Activated T-cell treated with anti-CD3 and anti-CD28 coated beads for 24 hours (primary cell): ENCODE results near the gene FABP6.

Experiments used
- DNase-seq: peaks from one replicate; pipeline ENCODE4 v3.0.0-alpha.2; 2020; ENCODE audit warnings: low read depth

The FABP6 gene

DNA sequence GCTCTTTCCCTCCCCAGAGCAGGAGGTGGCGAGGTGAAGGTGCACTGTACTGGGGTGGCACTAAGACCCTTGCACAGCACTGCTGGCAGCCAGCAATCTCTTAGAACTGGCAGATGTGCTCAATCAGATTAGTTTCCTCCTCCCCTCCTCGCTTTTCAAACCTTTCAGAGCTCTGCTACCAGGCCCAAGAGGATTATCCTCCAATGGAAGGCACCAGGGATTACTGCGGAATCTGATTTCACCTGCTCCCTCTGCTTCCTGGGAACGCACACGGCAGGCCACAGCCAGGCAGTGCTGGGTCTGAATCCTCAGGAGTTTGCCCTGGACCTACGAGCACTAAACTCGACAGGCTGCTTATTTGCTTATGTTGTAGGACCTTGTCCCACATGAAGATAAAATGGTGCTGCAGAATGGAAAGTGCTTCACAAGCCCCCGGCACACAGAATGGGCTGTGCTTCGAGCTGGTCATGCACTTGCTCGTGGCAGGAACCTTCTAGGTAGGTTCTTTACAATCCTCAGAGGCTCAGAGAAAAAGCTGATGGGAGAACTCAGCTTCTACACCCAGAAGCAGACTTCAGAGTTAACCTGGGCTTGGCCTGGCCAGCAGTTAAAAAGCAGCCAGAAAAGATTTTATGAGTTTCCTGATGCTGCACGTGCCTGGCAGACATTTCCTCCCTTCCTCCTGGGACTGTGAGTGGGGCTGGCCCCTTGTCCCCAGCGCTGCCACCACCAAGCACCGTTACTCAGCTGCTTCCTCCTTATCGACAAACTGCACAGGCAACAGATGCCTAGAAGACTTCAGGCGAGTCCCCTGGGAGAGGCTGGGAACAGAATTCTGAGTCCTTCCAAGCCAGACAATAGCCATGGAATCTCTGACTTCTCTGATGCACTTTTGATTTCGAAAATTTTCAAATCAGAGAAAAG lies 33.1 kb downstream of the FABP6 start:
- DNase-seq: no peak

DNA sequence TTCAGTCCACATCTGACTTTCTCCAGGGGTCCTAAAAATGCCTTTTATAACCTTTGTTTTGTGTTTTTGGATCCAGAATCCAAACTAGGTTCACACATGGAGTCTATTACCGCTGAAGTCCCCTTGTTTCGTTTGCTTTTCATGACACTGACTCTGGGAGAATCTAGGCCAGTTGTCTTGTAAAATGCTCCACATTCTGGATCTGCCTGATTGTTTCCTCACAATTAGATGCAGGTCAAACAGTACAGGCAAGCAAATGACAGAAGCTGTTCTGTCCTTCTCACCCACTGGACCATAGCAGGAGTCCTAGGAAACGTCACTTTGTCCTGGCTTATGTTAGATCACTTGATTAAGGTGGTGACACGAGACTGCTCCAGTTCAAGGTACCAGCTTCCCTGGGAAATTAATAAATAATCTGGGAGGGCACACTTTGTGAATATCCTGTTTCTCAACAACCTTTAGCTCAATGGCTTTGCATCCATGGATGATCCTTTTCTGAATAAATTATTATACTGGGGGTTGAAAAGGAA lies 34.1 kb downstream of the FABP6 start:
- no peak for DNase-seq

DNA sequence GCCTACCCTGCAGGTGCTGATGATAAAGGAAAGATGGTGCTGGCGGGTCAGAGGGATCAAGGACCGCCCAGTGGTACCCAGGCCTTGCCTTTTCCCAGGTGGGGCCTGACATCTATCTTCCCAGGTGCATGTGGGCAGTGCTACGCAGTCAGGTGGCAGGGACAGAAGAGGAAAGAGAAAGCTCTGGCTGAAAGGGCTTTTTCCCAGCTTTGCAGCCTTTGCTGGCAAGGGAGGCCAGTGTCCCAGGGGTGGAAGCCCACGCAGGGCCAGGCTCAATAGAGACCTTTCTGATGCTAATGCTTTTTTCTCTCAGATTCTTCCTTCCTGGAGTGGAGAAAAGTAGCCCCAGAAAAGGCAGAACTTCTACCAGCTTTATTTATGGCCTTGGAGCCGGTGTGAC lies 36.7 kb downstream of the FABP6 start:
- DNase-seq: no peak

DNA sequence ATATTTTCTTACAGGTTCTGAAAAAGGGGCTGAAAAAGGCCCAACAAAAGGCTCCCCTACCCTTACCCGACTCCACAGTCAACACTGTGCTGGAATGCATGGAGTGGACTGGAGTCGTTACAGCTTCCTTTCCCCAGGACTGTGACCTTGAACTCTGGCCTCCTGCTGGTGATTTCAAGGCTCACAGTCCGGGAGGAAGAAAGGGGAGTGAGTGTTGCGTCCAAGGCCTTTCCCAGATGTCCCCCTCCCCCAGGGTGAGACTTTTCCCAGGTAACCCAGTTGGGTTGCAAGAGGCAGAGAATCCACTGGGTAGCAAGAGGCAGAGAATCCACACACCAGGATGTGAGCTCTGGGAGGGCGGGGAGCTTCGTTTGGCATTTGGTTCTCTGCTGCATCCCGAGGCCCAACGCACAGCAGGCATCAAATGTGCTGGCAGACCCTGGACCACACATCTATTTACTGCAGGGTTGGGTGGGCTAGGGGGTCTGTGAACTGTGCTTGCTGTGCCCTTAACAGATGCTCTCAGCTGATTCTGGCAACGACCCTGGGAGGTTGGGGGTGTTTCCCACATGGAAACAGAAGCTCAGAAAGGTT lies 37.5 kb downstream of the FABP6 start:
- DNase-seq: no peak

DNA sequence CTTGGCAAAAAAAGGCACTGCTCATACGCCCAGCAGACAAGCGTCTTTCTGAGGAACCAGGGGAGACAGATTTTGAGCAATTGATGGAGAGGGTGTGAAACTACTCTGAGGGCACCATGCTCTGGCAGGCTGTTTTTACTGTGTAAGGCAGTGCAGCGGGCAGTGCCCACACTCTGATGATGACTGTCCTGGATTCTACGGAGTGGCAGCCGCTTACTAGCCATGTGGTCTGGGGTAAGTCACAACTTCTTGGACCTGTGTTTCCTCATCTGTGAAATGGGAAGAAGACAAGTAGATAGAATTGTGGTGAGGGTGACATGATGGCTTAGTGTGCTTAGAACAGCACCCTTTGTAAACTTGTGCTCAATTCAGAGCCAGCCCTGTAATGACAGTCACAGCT lies 38.8 kb downstream of the FABP6 start:
- no peak for DNase-seq

DNA sequence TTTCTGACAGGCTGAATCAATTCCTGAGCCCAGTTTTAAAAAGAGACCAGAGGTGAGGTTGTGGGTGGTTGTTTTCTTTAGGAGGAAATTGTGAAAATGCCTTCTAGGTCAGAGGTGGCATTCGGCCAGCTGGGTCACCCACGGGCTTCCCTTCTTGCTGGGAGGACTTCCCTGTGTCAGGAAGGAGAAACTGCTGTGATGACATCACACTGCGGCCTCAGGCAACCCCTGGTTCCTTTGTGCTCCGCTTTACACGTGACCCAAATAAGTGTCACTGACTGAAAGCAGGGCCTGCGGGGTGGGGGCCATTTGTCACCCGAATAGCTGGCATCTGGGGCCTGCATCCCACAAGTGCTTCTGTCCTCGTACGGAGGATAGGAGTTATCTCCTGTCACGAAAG lies 39.7 kb downstream of the FABP6 start:
- DNase-seq: no peak

DNA sequence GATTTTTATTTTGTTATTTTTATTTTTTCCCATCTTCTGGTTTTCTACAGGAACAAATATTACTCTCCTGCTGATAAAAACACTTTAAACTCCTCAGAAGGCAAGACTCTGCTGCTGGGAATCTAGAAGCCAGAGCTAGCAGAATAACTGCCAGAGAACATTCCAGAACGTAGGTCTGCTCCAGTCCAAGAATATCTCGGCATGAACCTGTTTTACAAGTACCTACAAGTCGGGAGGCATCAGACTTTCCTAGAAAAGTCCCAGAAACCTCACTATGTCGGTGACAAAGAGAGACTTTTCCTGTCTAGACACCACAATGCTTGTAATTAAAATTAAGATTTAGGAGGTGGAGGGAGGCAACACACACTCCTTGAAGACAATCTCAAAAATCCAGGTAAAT lies 41.4 kb downstream of the FABP6 start:
- no peak for DNase-seq

DNA sequence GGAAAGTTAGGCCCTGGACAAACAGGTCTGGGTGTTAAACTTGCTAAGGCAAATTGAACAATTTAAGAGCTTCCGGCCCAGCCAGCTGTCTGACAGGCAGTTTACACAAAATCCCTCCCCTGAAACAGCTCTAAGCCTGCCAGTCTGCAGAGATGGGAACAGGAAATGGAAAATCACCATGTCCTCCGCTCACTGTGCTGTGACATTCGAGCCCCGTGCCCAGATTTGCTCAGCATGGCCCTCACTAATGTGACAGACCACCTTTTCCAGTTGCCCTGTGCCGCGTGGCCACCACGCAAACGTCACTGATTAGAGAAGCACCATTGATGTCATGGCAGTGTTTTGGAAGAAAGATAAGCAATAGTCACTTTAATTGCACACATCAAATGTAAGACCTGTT lies 42.1 kb downstream of the FABP6 start:
- no peak for DNase-seq

DNA sequence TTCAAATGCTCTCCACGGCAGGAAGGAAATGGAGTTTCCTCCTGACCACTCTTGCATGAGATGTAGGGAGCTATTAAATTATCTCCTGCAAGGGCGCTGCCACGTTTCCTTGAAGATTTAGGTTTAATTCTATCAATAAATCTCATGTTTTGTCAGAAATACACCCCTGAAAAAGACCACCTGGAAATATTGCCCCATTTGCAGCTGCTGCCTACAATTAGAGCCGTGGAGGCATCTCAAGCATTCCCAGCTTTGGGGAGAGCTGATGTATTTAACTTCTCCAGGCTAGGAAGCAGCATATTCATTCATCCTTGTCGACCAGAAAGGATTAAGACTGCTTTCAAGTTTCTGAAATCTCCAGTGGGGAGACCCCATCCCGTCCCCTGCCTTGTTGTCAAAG lies 42.5 kb downstream of the FABP6 start:
- DNase-seq: no peak

DNA sequence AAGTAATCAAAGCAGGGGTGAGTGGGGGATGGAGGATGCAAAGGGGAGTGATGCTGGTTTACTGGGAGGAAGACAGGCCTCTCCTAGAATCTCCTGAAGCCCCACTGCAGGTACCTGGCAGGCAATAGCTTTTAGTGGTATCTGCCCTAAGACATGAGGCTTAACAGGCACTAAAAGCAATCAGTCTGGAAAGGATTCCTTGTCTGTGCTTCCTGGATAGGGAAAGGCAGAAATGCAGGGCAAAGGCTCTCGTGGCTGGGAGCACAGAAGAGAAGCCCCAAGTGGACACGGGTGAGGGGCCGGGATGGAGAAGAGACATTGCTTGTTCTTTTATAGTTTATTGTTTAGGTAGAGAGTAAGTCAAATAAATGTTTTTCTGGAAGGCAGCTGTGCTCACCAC lies 43.0 kb downstream of the FABP6 start:
- no peak for DNase-seq

DNA sequence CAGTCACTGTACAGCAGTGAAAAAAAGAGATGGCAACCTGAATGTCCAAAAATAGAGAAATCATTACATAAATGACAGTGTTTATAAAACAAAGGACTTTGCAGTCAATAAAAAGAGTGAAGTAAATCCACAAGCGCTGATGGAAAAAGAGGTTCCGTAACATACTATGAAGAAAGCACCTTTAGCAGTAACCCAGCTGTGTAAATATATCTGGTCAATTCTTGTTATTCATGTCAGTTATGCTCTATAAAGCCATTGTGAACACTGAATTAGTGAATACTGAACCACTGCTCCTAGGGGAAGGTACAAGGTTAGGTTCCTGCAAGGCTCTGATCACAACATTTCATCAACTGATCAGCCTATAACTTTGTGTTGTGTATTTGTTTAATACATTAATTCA lies 43.6 kb downstream of the FABP6 start:
- no peak for DNase-seq

DNA sequence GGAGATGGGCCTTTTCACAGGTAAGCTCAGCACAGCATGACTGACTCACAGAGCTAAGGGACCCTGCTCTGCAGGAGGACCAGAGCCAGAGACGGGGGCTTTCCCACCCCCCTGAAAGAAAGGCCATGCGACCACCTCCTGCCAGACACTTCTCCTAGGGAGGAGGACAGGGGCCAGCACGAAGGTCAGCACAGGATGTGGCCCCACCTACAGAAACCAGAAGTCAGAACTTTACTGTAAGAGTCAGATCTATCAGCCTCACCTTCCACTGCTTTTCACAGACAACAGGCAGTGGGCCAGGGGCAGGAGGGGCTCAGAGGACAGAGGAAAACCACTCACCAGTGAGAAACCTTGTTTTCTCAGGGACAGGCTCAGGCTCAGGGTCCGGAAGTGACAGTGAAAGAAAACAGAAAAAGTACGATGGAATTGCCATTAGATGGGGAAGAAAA lies 45.2 kb downstream of the FABP6 start:
- DNase-seq: no peak

DNA sequence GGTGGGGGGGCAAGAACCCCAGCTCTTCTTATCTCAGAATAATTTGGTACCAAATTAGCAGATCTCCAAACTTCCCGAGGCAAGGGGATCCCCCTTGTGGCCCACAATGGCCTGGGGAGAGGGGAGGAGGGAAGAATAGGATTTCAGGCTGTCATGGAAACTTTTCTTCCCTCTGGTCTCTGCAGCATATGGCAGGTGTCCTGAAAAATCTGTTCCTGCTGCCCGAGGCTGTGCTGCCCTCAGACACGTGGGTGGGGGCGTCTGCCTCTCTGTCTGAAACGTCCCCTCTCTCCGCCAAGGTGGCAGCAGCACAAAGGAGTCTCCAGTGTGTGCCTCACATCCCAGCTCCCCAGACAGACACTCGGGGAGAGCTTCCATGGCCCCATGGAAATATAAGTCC lies 49.0 kb downstream of the FABP6 start:
- DNase-seq: no peak

DNA sequence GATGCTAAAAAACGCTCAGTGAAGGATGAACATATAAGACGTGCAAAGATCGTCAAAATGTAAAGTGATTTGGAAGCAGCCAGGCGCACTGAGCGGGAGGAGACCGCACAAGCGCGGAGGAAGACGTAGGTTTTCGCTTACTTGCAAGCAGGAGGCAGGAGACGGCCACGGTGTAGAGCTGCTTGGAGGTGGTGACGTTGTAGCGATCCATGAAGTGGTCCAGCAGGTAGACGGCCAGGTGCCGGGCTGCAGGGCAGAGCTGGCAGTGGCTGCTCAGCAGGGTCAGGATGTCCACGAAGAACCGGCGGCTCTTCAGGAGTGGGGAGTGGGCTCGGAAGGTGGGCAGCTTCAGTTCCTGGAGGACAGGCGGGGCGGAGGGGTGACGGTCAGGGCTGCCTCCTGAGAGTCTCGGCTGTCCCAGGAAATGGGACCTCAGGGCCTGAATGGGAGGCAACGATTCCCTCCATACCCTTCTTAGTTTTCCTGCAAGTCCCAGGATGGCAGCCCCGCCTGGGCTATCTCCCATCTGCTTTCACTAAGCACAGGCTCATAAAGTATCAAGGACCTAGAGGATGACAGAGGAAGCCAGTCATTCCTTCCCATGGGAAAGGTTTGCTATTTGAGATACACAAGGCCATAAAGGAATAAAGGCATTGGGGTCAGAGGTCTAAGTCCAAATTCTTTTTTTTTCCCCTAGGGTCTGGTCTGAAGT lies 51.2 kb downstream of the FABP6 start:
- no peak for DNase-seq

DNA sequence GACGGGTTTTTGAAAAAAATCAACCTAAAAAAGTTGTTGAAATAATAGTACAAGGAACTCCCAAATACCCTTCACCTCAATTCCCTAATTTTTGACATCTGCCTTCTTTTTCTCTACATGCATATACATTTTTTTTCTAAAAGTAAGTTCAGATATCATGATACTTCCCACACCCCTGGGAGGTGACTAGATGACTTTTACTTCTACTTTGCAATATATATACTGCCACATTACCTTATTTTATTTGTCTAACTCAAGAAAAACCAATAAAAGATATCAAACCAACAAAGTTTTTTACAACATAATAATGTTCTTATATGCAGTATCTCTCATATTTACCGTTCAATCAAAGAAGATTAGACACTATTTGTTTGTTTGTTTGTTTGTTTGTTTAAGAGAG lies 52.0 kb downstream of the FABP6 start:
- DNase-seq: no peak

DNA sequence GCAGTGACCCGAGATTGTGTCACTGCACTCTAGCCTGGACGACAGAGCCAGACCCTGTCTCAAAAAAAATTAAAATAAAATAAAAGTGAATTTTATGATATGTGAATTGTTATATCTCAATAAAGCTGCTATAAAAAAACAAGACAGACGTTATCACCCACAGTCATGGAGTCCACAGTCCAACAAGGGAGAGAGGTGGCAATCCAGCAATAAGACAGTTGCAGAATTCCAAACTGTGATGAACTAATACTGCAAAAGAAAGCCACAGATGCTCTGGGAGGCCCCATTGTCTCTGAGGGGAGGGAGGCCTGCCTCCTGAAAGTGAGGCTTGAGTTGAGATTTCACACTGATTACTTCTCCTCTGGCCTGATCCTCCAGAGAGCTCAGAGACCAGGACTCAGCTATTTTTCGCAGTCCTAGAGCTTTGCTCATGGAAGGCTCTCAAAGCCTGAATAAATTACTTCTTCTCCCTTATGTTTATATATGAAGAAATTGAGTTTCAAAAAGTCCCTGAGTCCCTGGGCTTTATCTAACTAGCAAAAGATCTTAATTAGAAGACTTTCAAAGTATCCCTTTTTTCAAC lies 55.1 kb downstream of the FABP6 start:
- no peak for DNase-seq

DNA sequence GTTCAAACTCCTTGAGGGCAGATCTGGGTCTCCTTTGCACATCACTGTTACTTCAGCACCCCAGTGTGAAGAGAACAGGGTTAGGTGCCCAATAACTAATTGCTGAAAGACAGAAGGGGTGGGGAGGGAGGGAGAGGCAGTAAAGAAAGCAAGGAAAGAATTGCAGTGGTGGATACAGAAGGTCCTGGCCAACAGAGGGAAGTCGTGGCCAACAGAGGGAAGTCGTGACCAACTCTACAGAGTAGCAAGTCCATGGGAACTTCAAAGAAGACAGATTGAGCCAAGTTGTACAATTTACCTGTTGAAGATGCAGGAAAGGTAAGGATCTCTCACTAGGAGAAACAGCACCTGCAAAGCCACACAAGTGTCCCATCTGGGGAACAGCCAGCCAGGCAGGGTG lies 56.0 kb downstream of the FABP6 start:
- no peak for DNase-seq

DNA sequence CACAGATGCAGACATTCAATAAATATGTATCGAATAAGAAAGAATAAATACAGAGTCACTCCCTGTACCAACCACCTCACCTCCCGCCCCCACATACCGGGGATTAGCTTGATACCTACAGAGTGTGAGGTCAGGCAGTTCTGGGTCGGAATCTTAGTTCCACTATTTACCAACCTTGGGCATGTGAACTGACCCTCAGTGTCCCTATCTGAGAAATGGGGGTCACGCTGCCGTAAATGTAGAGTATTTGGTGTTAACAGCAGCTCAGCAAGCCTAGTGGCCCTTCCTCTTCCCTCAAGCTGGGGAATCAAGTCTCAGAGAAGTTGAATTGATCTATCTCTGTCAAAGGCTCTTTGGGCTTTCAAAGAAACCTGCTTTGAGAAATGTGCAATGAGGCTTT lies 57.6 kb downstream of the FABP6 start:
- DNase-seq: no peak

DNA sequence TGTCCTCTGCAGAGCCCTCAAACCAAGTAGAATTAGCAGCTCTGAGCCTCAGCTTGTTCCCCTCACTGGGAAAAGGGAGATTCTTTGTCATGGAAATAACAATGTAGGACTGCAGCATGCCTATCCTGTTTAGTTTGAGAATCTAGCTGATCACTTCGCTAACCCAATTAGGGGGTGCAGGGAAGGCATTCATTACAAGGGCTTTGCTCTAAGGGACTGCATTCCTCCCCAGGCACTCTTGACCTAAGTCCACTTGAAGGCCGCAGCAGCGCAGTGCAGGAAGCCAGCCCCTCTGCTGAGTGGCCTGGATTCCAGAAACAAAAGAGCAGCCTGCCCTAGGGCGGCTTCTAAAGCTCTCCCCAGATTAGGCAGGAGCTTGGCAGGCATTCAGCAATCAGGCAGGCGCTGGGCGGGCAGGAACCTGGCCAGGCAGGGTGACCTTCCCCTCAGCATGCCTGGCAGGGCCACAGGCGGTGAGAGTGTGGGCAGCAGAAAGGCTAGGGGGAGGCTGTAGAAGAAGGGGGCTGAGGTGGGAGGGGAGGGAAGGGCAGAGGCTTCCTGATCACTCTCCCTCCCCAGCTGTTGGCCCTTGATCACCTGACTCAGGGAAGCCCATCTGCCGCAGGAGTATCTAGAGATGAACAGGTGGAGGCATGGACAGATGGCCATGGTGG lies 58.2 kb downstream of the FABP6 start:
- DNase-seq: no peak
